Hepatocyte (in vitro differentiated cells): ENCODE measurements around the gene XRCC5. TPM values are rescaled to one million over a fixed set of nuclear protein-coding genes. Genes with fewer than 3 reads are reported as not detected.

ENCODE experiments used
- DNase-seq: peaks from one replicate; pipeline ENCODE4 v3.0.0-alpha.2; 2016; ENCODE audit warnings: low spot score
- H2AFZ ChIP-seq: fragments of 200-600 bp; sonication (generic); 2 replicates; pipeline ENCODE4 v1.6.0; 2016; ENCODE audit warnings: antibody characterized with exemption, mild to moderate bottlenecking
- H3K27ac ChIP-seq: fragments of 200-600 bp; sonication (generic); 2 replicates; pipeline ENCODE4 v1.5.1; 2016; ENCODE audit warnings: mild to moderate bottlenecking
- H3K27me3 ChIP-seq: fragments of 200-600 bp; sonication (generic); 2 replicates; pipeline ENCODE4 v1.6.1; 2016
- H3K36me3 ChIP-seq: fragments of 200-600 bp; sonication (generic); replicated peaks from 2 replicates; pipeline ENCODE4 v1.5.1; 2016; ENCODE audit warnings: low read depth; ENCODE audit not compliant: insufficient read depth
- H3K4me1 ChIP-seq: fragments of 200-600 bp; sonication (generic); 2 replicates; pipeline ENCODE4 v1.5.1; 2016; ENCODE audit warnings: mild to moderate bottlenecking, moderate library complexity; ENCODE audit not compliant: insufficient read depth
- H3K4me2 ChIP-seq: fragments of 200-600 bp; sonication (generic); 2 replicates; pipeline ENCODE4 v1.6.0; 2016
- H3K4me3 ChIP-seq: fragments of 200-600 bp; sonication (generic); 2 replicates; pipeline ENCODE4 v1.5.1; 2016; ENCODE audit warnings: mild to moderate bottlenecking
- H3K79me2 ChIP-seq: fragments of 200-600 bp; sonication (generic); 2 replicates; pipeline ENCODE4 v1.6.0; 2017; ENCODE audit warnings: mild to moderate bottlenecking
- H3K9me2 ChIP-seq: fragments of 200-600 bp; sonication (generic); replicated peaks from 2 replicates; pipeline ENCODE4 v1.6.0; 2017; ENCODE audit warnings: mild to moderate bottlenecking; ENCODE audit not compliant: insufficient read depth
- H3K9me3 ChIP-seq: fragments of 200-600 bp; sonication (generic); 2 replicates; pipeline ENCODE4 v1.5.1; 2016; ENCODE audit warnings: low read depth, mild to moderate bottlenecking
- H4K20me1 ChIP-seq: fragments of 200-600 bp; sonication (generic); 2 replicates; pipeline ENCODE4 v1.6.0; 2016; ENCODE audit warnings: mild to moderate bottlenecking; ENCODE audit not compliant: insufficient read depth, poor library complexity, severe bottlenecking
- CTCF ChIP-seq: fragments of 200-600 bp; sonication (generic); IDR thresholded peaks from 2 replicates; pipeline ENCODE4 v1.5.1; 2016; ENCODE audit warnings: antibody characterized with exemption, mild to moderate bottlenecking; ENCODE audit not compliant: poor library complexity
- EZH2 ChIP-seq: fragments of 200-600 bp; sonication (generic); IDR thresholded peaks from 2 replicates; pipeline ENCODE4 v1.6.1; 2016; ENCODE audit warnings: antibody characterized with exemption, mild to moderate bottlenecking, borderline replicate concordance
- EZH2phosphoT487 ChIP-seq: fragments of 200-600 bp; sonication (generic); IDR thresholded peaks from one replicate; pipeline ENCODE4 v1.6.1; 2018; ENCODE audit warnings: antibody characterized with exemption, mild to moderate bottlenecking, low read depth, moderate library complexity; ENCODE audit not compliant: unreplicated experiment, severe bottlenecking
- WGBS: methylation state at CpG from one replicate; pipeline ENCODE4 v1.1.6; 2016; ENCODE audit warnings: low lambda C conversion rate; ENCODE audit errors: missing lambda C conversion rate; 5-methylcytosine and 5-hydroxymethylcytosine counted together
- polyA plus RNA-seq: library from polyadenylated mRNA; unstranded; fragments of >200 nt; fragmentation: Nextera tagmentation; extraction: Ambion mirVana; gene quantifications from 2 replicates; pipeline ENCODE4 v1.2.1, GENCODE V29; 2016
- total RNA-seq: library from RNA; depleted of rRNA; stranded (reverse); fragments of >200 nt; gene quantifications from 2 replicates; pipeline ENCODE4 v1.2.3, GENCODE V29; 2014

XRCC5 gene
- total and polyA plus RNA-seq, 2 experiments from 2014 or later: 181 to 208 TPM

- TF ChIP-seq CTCF (no peak), EZH2phosphoT487 (no peak), EZH2 (no peak)
- DNase-seq: peak; percentile 30
- peaks cover 19% of the 10 kb centered on the region for H3K4me1 ChIP-seq
- H3K4me3 ChIP-seq: peak overlapping the region; percentile 13
- H3K27me3 ChIP-seq: no peaks in the 10 kb centered on the region
- H3K4me2 ChIP-seq: peak overlapping the region; percentile 71
- H3K9me2 ChIP-seq: no peaks in the 10 kb centered on the region
- no peaks in the 10 kb centered on the region for H4K20me1 ChIP-seq
- no peaks in the 10 kb centered on the region for H3K9me3 ChIP-seq
- peak overlapping the region; percentile 3 for H2AFZ ChIP-seq
- H3K27ac ChIP-seq: peak overlapping the region; percentile 50
- H3K79me2 ChIP-seq: peaks cover 41% of the 10 kb centered on the region
- WGBS: 40% methylated on average over 6 of the region's 6 CpGs
- no peaks in the 10 kb centered on the region for H3K36me3 ChIP-seq
Measured at GRCh38 chr2:216108310-216108966, 710 bp upstream of the XRCC5 start.

- H2AFZ ChIP-seq: peak overlapping the region; percentile 58
- WGBS: 10% methylated on average over 10 of the region's 10 CpGs
- no peaks in the 10 kb centered on the region for H3K9me3 ChIP-seq
- H3K4me3 ChIP-seq: peak overlapping the region; percentile 80
- no peaks in the 10 kb centered on the region for H3K9me2 ChIP-seq
- no peaks in the 10 kb centered on the region for H3K36me3 ChIP-seq
- no peaks in the 10 kb centered on the region for H3K27me3 ChIP-seq
- DNase-seq: peak; percentile 56
- peak overlapping the region; percentile 92 for H3K27ac ChIP-seq
- peak overlapping the region; percentile 84 for H3K4me2 ChIP-seq
- peak; percentile 70 for TF ChIP-seq CTCF
- no peak for TF ChIP-seq EZH2
- H3K79me2 ChIP-seq: peaks cover 41% of the 10 kb centered on the region
- no peaks in the 10 kb centered on the region for H4K20me1 ChIP-seq
- peaks cover 24% of the 10 kb centered on the region for H3K4me1 ChIP-seq
Measured at GRCh38 chr2:216109962-216110614, 940 bp downstream of the XRCC5 start.

- no peak overlapping the region for H2AFZ ChIP-seq
- H3K27ac ChIP-seq: peak overlapping the region; percentile 92
- H3K36me3 ChIP-seq: no peaks in the 10 kb centered on the region
- peaks cover 28% of the 10 kb centered on the region for H3K4me1 ChIP-seq
- H3K9me3 ChIP-seq: no peaks in the 10 kb centered on the region
- no peaks in the 10 kb centered on the region for H4K20me1 ChIP-seq
- no peaks in the 10 kb centered on the region for H3K27me3 ChIP-seq
- TF ChIP-seq EZH2phosphoT487: no peak
- no peak for TF ChIP-seq EZH2
- no peak for TF ChIP-seq CTCF
- WGBS: 13% methylated on average over 1 of the region's 1 CpG
- H3K79me2 ChIP-seq: peaks cover 47% of the 10 kb centered on the region
- DNase-seq: no peak
- H3K9me2 ChIP-seq: no peaks in the 10 kb centered on the region
- H3K4me3 ChIP-seq: peak overlapping the region; percentile 80
- peak overlapping the region; percentile 84 for H3K4me2 ChIP-seq
Measured at GRCh38 chr2:216110620-216111019, 1.5 kb downstream of the XRCC5 start.
